Aortic smooth muscle cell (primary cell): ENCODE results near the gene CISD1. TPM values are rescaled to one million over a fixed set of nuclear protein-coding genes. Genes with fewer than 3 reads are reported as not detected.

Source experiments
- total RNA-seq: library from RNA; depleted of rRNA; stranded (reverse); fragments of >200 nt; gene quantifications from 2 replicates; pipeline ENCODE4 v1.2.3, GENCODE V29; 2014

The CISD1 gene
- 41.9 and 52.7 TPM in 2 replicates for total RNA-seq

DNA sequence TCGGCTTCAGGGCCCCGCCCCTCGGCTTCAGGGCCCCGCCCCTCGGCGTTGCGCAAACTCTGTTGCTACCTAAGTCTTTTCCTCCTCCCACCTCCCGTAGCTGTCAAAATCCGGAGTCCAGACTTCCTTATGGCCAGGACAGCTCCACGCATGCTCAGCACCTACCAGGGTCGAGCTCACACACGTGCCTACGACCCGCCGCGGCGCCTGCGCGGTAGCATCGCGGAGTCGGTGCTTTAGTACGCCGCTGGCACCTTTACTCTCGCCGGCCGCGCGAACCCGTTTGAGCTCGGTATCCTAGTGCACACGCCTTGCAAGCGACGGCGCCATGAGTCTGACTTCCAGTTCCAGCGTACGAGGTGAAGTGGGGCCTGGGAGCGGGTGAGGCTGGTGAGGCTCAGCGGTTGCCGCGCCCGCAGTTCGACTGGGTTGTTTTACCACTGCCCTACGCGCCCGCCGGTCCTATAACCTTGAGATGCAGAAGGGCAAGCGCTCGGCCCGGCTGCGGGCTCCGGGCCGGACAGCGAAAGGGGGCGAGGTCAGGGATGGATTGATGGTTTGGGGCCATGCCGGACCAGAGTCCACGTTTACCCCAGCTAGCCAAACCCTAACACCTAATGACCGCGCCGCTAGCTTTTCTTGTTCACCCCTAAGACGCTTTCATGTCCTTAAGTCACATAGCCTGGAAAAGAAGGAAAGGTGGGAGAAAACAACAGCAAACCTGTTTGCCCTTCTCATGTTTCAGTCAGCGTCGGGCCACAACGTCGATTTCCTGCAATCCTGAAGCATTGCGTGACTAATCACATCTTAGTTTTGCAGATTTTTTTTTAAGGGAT lies at the start of gene CISD1:
Gene CISD1 (plus strand): TSS at position 217 of the 836 bp plus-strand sequence. CDS start 112 bp downstream, at position 329.

DNA sequence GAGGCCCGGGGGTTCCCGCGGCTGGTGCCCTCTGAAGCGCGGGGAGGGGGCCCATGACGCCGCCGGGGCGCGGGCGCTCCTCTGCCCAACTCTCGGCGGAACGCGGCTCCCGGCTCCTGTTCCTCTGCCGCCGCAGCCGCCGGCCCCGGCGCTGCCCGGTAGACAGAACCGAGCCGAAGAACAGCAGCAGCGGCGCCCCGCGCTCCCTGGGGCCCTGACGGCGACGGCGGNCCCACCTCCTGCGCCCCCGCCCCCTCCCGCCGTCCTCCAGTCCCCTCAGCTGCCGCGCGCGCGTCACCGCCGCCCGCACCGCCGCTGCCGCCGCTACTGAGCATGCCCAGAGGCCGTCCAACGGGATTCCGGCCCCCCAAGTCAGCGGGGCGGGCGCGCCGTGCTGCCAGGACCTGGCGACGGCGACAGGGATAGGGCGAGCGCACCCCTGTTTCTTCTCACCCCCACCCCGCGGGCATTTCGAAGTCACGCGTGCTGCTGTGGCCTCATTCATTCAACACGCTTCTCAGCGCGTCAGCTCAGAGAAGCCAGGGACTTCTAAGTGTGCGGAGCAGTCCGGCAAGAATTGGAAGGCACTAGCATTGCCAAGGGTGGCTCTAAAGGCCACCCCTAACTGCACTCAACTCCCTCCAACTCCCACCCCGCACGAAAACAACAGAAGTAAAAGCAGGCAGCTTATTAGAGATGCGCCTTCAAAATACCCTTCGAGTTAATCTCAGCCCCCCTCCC lies 1.1 kb upstream of the CISD1 start, which contains the start of gene IPMK:
Gene IPMK (minus strand): TSS at position 182 of the 741 bp plus-strand sequence. CDS start 283 bp downstream, outside the sequence.

GRCh38 chr10:58334817-58335305 lies 65.9 kb downstream of the CISD1 start, which contains the start of gene UBE2D1:
Gene UBE2D1 (plus strand): TSS chr10:58335006. CDS start chr10:58335202, 196 bp downstream.

Other genes starting within 250 kb of the CISD1 start
- 3.2 TPM in 2 replicates for gene IPMK, start 1.3 kb upstream of the CISD1 start, total RNA-seq
- gene UBE2D1, start 65.8 kb downstream of the CISD1 start, total RNA-seq, result 6.9 and 9.3 TPM in 2 replicates
- gene TFAM, start 116.2 kb downstream of the CISD1 start, total RNA-seq, result 17.7 and 18.1 TPM in 2 replicates
- gene BICC1, start 243.7 kb downstream of the CISD1 start, total RNA-seq, result 66.3 and 88.6 TPM in 2 replicates